ENCODE data around the gene TDRKH. TPM values are rescaled to one million over a fixed set of nuclear protein-coding genes. Genes with fewer than 3 reads are reported as not detected.

TDRKH gene
- total RNA-seq, 1 donor from 2014 or later, result 21.9 TPM

- Mint-ChIP-seq H3K27ac (ENCODE audit: unreplicated experiment) (peak overlapping the region; percentile 71), H3K27me3 (ENCODE audit: low read depth) (peaks cover 12% of the 10 kb centered on the region), H3K4me3 (no peak overlapping the region), H3K36me3 (ENCODE audit: low read depth) (no peaks in the 10 kb centered on the region), H3K9me3 (no peaks in the 10 kb centered on the region), H3K4me1 (peaks cover 11% of the 10 kb centered on the region)
- no peak for TF ChIP-seq CTCF (conservative IDR thresholded peaks at IDR 0.05)
- no peak for DNase-seq (ENCODE audit: low read depth, low spot score)
Observed at GRCh38 chr1:151811181-151811580, 20.9 kb upstream of the TDRKH start.

GRCh38 chr1:151809985-151810556 lies 19.8 kb upstream of the TDRKH start:
- peaks cover 11% of the 10 kb centered on the region for H3K4me1 Mint-ChIP-seq
- H3K36me3 Mint-ChIP-seq (ENCODE audit: low read depth), result no peaks in the 10 kb centered on the region
- no peak overlapping the region for H3K4me3 Mint-ChIP-seq
- H3K9me3 Mint-ChIP-seq, result no peaks in the 10 kb centered on the region
- no peak for TF ChIP-seq CTCF (conservative IDR thresholded peaks at IDR 0.05)
- DNase-seq (ENCODE audit: low read depth, low spot score), result no peak
- H3K27me3 Mint-ChIP-seq (ENCODE audit: low read depth), result peaks cover 12% of the 10 kb centered on the region
- H3K27ac Mint-ChIP-seq (ENCODE audit: unreplicated experiment), result no peak overlapping the region

GRCh38 chr1:151809290-151809984 lies 19.1 kb upstream of the TDRKH start:
- TF ChIP-seq CTCF (conservative IDR thresholded peaks at IDR 0.05), result no peak
- Mint-ChIP-seq H3K36me3 (ENCODE audit: low read depth) (no peaks in the 10 kb centered on the region), H3K27ac (ENCODE audit: unreplicated experiment) (no peak overlapping the region), H3K4me3 (no peak overlapping the region), H3K9me3 (no peaks in the 10 kb centered on the region), H3K4me1 (peaks cover 11% of the 10 kb centered on the region), H3K27me3 (ENCODE audit: low read depth) (peaks cover 16% of the 10 kb centered on the region)
- no peak for DNase-seq (ENCODE audit: low read depth, low spot score)

GRCh38 chr1:151807766-151808165 lies 17.5 kb upstream of the TDRKH start:
- H3K27me3 Mint-ChIP-seq (ENCODE audit: low read depth), result peaks cover 26% of the 10 kb centered on the region
- DNase-seq (ENCODE audit: low read depth, low spot score), result no peak
- no peak overlapping the region for H3K27ac Mint-ChIP-seq (ENCODE audit: unreplicated experiment)
- H3K36me3 Mint-ChIP-seq (ENCODE audit: low read depth), result no peaks in the 10 kb centered on the region
- no peak overlapping the region for H3K4me3 Mint-ChIP-seq
- H3K4me1 Mint-ChIP-seq, result peaks cover 11% of the 10 kb centered on the region
- no peak for TF ChIP-seq CTCF (conservative IDR thresholded peaks at IDR 0.05)
- no peaks in the 10 kb centered on the region for H3K9me3 Mint-ChIP-seq

- no peak for DNase-seq (ENCODE audit: low read depth, low spot score)
- Mint-ChIP-seq H3K27me3 (ENCODE audit: low read depth) (peaks cover 26% of the 10 kb centered on the region), H3K36me3 (ENCODE audit: low read depth) (no peaks in the 10 kb centered on the region), H3K4me3 (no peak overlapping the region), H3K4me1 (peaks cover 11% of the 10 kb centered on the region), H3K27ac (ENCODE audit: unreplicated experiment) (no peak overlapping the region), H3K9me3 (no peaks in the 10 kb centered on the region)
- no peak for TF ChIP-seq CTCF (conservative IDR thresholded peaks at IDR 0.05)
Observed at GRCh38 chr1:151807131-151807530, 16.8 kb upstream of the TDRKH start.

All from neural crest cell (in vitro differentiated cells).